Neuron (in vitro differentiated cells): ENCODE results near the gene IGDCC3.

ENCODE experiments used
- H2AFZ ChIP-seq: one replicate; pipeline ENCODE4 v1.6.1; 2013; ENCODE audit warnings: low read depth, mild to moderate bottlenecking, inconsistent platforms, low read length, moderate library complexity
- H3K27me3 ChIP-seq: one replicate; pipeline ENCODE4 v1.6.1; 2013; ENCODE audit warnings: low read length; ENCODE audit not compliant: insufficient read depth
- H3K36me3 ChIP-seq: one replicate; pipeline ENCODE4 v1.6.1; 2013; ENCODE audit warnings: low read length; ENCODE audit not compliant: insufficient read depth
- H3K4me1 ChIP-seq: one replicate; pipeline ENCODE4 v1.6.1; 2013; ENCODE audit warnings: low read length; ENCODE audit not compliant: insufficient read depth
- H3K4me3 ChIP-seq: 2 replicates; pipeline ENCODE4 v1.5.1; 2013; ENCODE audit warnings: mild to moderate bottlenecking, low read length, moderate library complexity
- H3K9me3 ChIP-seq: one replicate; pipeline ENCODE4 v1.6.1; 2013; ENCODE audit warnings: low read length

IGDCC3 gene

DNA sequence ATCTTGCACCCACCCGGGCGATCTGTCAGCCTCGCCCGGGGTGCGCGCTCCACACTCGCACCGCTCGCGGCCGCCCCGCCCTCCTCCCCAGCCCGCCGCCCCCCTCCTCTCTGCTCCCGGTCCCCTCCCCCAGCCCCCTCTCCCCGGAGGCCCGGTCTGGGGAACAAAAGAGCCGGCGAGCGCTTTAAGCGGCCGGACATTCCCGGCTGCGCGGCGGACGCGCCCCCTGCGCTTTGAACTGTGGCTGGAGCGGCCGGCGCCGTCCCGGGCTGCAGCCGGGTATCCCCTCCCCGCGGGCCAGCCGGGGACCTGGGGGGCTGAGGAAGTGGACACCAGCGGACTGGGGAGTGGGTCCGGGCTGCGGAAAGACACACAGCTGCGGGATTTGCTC lies at the start of gene IGDCC3:
Gene IGDCC3, minus strand, starts transcription at position 27 of the 391 bp plus-strand sequence. CDS start 214 bp downstream, outside the sequence.
- H3K36me3 ChIP-seq = peaks cover 34% of the 10 kb centered on the region
- peaks cover 60% of the 10 kb centered on the region for H3K4me1 ChIP-seq
- peak within 1 kb of the TSS; percentile 76 for H3K4me3 ChIP-seq
- no peaks in the 10 kb centered on the region for H3K9me3 ChIP-seq
- H2AFZ ChIP-seq = peak within 1 kb of the TSS; percentile 12
- H3K27me3 ChIP-seq = no peaks in the 10 kb centered on the region

DNA sequence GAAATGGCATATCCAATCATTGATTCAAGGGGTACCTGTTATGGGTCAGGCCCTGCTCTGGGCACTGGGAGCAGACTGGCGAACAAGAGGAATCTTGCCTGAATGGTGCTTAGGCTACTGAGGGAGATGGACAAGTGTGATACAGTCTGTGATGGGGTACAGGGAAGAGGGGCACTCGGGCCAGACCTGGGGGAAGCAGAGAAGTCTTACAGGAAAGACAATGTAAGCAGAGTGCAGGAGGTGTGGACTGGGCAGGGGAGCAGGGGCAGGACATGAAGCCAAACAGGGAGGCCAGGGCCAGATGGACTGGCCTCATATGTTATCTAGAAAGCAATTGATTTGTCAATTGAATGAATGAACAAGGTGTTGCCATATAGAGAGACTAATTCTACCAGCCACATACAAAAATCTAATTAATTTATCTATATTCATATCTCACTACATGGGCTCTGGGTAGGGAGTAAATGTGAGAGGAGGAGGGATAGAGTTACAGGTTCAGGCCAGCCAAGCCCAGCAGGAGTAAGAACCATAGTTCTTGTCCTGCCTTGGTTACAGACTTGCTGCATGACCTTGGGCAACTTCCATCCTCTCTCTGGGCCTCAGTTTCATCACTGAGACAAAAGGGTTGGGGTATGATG lies 48.5 kb upstream of the IGDCC3 start:
- Histone ChIP-seq H3K9me3 (no peaks in the 10 kb centered on the region), H3K4me3 (no peak overlapping the region), H3K27me3 (no peaks in the 10 kb centered on the region), H3K36me3 (no peaks in the 10 kb centered on the region), H3K4me1 (peaks cover 6% of the 10 kb centered on the region), H2AFZ (no peak overlapping the region)

GRCh38 chr15:65424683-65425082 lies 46.9 kb upstream of the IGDCC3 start:
- Histone ChIP-seq H2AFZ (no peak overlapping the region), H3K9me3 (no peaks in the 10 kb centered on the region), H3K27me3 (no peaks in the 10 kb centered on the region), H3K4me3 (no peak overlapping the region), H3K4me1 (peaks cover 18% of the 10 kb centered on the region), H3K36me3 (no peaks in the 10 kb centered on the region)

DNA sequence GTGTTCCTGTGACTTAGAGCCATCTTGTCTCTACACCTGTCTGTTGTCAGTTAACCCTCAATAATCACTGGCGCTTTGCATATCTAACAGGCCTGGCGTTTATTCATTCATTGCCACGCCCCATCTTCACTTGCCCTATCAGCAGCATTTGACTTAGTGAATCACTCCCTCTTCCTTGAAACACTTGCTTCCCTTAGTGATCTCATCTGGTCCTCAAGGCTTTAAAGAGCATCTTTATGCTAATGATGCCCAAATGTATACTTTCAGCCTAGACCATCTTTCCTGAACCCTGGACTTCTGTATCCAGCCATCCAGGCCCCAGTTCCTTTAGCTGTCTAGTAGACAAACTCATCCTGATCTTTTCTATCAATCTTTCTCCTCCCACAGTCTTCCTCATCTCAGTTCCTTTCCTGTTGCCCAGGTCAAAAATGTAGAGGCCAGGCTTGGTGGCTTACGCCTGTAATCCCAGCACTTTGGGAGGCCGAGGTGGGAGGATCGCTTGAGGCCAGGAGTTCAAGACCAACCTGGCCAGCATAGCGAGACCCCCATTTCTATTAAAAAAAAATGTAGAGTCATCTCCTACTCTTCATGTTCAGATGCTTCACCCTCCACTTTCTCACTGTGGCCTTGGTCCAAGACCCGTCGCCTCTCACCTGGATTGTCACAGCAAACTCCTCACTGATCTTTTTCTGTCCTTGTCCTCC lies 46.3 kb upstream of the IGDCC3 start:
- Histone ChIP-seq H3K4me1 (peaks cover 18% of the 10 kb centered on the region), H3K4me3 (no peak overlapping the region), H3K27me3 (no peaks in the 10 kb centered on the region), H2AFZ (no peak overlapping the region), H3K9me3 (no peaks in the 10 kb centered on the region), H3K36me3 (no peaks in the 10 kb centered on the region)

DNA sequence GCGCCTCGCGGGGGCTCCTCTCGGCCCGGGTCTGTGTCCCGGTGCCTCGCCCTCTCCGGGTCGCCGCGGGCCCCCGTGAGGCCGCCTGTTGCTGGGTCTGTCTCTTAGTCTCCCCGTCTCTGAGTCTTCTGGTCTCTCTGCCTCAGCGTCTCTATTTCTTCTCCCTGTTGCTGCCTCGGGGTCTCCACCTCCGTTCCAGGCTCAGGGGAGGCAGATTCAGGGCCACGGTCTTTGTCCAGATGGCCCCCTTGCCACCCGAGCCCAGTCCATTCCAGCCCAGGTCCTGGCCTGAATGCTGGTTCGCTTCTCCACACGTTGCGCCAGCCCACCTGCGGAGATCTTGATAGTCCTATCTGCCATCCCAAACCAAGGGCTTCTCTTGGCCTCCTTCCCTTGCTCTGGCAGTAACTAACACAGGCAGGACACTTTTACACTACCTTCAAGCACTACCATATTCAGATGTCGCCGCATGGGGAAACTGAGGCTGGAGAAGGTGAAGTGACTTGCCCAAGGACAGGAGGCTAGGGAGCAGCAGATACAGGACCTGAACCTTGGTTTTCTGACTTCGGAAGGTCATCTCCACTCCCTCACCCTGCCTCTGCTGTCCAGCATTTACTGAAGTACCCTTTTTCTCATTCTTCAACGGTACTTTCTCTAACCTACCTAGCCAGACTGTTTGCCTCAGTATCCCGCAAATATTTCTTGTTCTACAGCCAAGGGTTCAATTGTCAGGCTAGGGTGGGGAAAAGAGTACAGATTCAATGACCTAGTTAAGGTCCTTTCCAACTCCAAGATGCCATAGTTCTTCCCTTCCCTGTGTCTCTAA lies 45.6 kb upstream of the IGDCC3 start:
- Histone ChIP-seq H3K27me3 (no peaks in the 10 kb centered on the region), H3K4me3 (peak overlapping the region; percentile 85), H3K36me3 (no peaks in the 10 kb centered on the region), H3K4me1 (peaks cover 18% of the 10 kb centered on the region), H2AFZ (peak overlapping the region; percentile 83), H3K9me3 (no peaks in the 10 kb centered on the region)

- H3K4me3 ChIP-seq = peak overlapping the region; percentile 85
- peaks cover 27% of the 10 kb centered on the region for H3K4me1 ChIP-seq
- peak overlapping the region; percentile 67 for H2AFZ ChIP-seq
- H3K27me3 ChIP-seq = no peaks in the 10 kb centered on the region
- H3K36me3 ChIP-seq = no peaks in the 10 kb centered on the region
- no peaks in the 10 kb centered on the region for H3K9me3 ChIP-seq
These were observed 43.8 kb upstream of the IGDCC3 start for GRCh38 chr15:65421360-65422215.

GRCh38 chr15:65420975-65421359 lies 43.2 kb upstream of the IGDCC3 start:
- Histone ChIP-seq H2AFZ (peak overlapping the region; percentile 67), H3K27me3 (no peaks in the 10 kb centered on the region), H3K9me3 (no peaks in the 10 kb centered on the region), H3K36me3 (no peaks in the 10 kb centered on the region), H3K4me1 (peaks cover 30% of the 10 kb centered on the region), H3K4me3 (peak overlapping the region; percentile 85)

GRCh38 chr15:65418596-65418995 lies 40.8 kb upstream of the IGDCC3 start:
- Histone ChIP-seq H3K4me3 (no peak overlapping the region), H3K27me3 (no peaks in the 10 kb centered on the region), H3K4me1 (peaks cover 49% of the 10 kb centered on the region)

GRCh38 chr15:65416845-65417416 lies 39.1 kb upstream of the IGDCC3 start:
- no peaks in the 10 kb centered on the region for H3K36me3 ChIP-seq
- H3K4me3 ChIP-seq = no peak overlapping the region
- H3K9me3 ChIP-seq = no peaks in the 10 kb centered on the region
- H3K27me3 ChIP-seq = no peaks in the 10 kb centered on the region
- H3K4me1 ChIP-seq = peaks cover 49% of the 10 kb centered on the region
- H2AFZ ChIP-seq = no peak overlapping the region

More at GRCh38 chr15:65418596-65418995, 40.8 kb upstream of the IGDCC3 start:
- H2AFZ ChIP-seq = no peak overlapping the region
- H3K9me3 ChIP-seq = no peaks in the 10 kb centered on the region
- no peaks in the 10 kb centered on the region for H3K36me3 ChIP-seq

DNA sequence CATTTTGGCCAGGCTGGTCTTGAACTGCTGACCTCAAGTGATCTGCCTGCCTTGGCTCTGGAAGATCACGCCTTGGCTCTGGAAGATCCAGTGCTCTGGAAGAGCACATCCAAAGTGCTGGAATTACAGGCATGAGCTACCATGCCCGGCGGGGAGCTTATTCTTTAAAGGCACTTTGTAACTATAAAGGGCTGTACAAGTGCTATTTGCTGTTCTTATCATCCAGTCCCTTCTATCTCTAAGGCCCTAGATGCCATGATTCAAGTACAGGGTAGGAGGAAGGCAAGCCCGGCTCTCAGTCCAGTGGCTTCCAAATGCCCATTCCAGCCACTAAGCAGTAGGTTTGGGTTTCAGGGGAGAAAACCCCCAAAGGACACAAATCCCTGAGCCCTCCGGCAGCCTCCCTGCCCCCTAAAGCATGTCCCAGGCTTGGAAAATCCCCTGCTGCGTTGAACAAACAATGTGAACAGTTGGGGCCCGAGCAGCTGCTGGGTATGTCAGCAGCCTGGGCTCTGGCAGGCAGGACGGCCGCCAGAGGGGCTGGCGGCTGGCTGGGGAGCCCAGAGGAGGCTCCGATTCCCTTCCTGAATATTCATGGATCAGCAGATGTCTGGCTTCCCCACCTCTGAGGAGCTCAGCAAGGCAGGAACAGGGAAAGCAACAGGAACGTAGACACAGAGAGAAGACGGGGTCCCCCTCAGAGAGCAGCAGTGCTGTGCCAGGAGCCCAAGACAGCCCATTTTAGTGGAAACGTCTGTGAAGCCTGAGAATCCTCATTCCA lies 37.2 kb upstream of the IGDCC3 start:
- Histone ChIP-seq H3K9me3 (no peaks in the 10 kb centered on the region), H2AFZ (no peak overlapping the region), H3K36me3 (peaks cover 2% of the 10 kb centered on the region), H3K4me3 (no peak overlapping the region), H3K27me3 (no peaks in the 10 kb centered on the region), H3K4me1 (peaks cover 46% of the 10 kb centered on the region)

GRCh38 chr15:65413760-65414144 lies 36.0 kb upstream of the IGDCC3 start:
- peaks cover 11% of the 10 kb centered on the region for H3K36me3 ChIP-seq
- peaks cover 46% of the 10 kb centered on the region for H3K4me1 ChIP-seq
- H2AFZ ChIP-seq = no peak overlapping the region
- H3K4me3 ChIP-seq = no peak overlapping the region
- H3K9me3 ChIP-seq = no peaks in the 10 kb centered on the region
- no peaks in the 10 kb centered on the region for H3K27me3 ChIP-seq
